HEK293 (cell line): Measurements from ENCODE around the gene C11orf58.

Experiments used
- CTCF ChIA-PET: fragments of 350-600 bp; formaldehyde crosslinking; extraction: SDS; loops from one replicate; lab custom pipeline; 2021; ENCODE audit warnings: antibody characterized with exemption; lab: Yijun Ruan, JAX
- POLR2A ChIA-PET: fragments of 300-600 bp; formaldehyde crosslinking; extraction: SDS; loops from one replicate; lab custom pipeline; 2020; ENCODE audit warnings: antibody characterized with exemption, inconsistent platforms; lab: Yijun Ruan, JAX
- H3K27ac ChIP-seq: fragments of 200-500 bp; sonication (Bioruptor generic); 2 replicates; pipeline ENCODE4 v1.5.1; 2014; ENCODE audit warnings: low read depth, low read length, control low read depth, inconsistent platforms; ENCODE audit errors: extremely low read depth
- H3K36me3 ChIP-seq, 2 experiments: fragments of 200-500 bp in 1 of 2; sonication (Bioruptor generic) in 1 of 2; 1 replicate in 1 of 2; 2 replicates in 1 of 2; pipeline ENCODE4 v1.5.1; 2014 to 2017; ENCODE audit warnings: inconsistent platforms in 2 of 2, low read length in 2 of 2; ENCODE audit not compliant: control insufficient read depth in 2 of 2, insufficient read depth in 1 of 2
- H3K4me1 ChIP-seq: fragments of 200-500 bp; sonication (Bioruptor generic); 2 replicates; pipeline ENCODE4 v1.5.1; 2014; ENCODE audit warnings: mild to moderate bottlenecking, low read length, inconsistent platforms; ENCODE audit not compliant: control insufficient read depth, insufficient read depth
- H3K4me3 ChIP-seq: 2 replicates; pipeline ENCODE4 v1.5.1; 2011; ENCODE audit warnings: low read depth, mild to moderate bottlenecking, control low read depth, low read length, moderate library complexity
- H3K9me3 ChIP-seq: fragments of 200-500 bp; sonication (Bioruptor generic); 2 replicates; pipeline ENCODE4 v1.5.1; 2014; ENCODE audit warnings: low read depth, low read length, inconsistent platforms; ENCODE audit not compliant: control insufficient read depth, insufficient read depth
- BCL6B ChIP-seq: fragments of 450-650 bp; formaldehyde crosslinking; IDR thresholded peaks from 2 replicates; pipeline ENCODE4 v1.5.1; 2017; ENCODE audit warnings: missing biosample characterization, missing genetic modification characterization
- CTCF ChIP-seq: fragments of 450-650 bp; formaldehyde crosslinking; IDR thresholded peaks from 2 replicates; pipeline ENCODE4 v1.5.1; 2016; ENCODE audit warnings: missing biosample characterization, missing genetic modification characterization
- INSM2 ChIP-seq: fragments of 450-650 bp; formaldehyde crosslinking; IDR thresholded peaks from 2 replicates; pipeline ENCODE4 v1.5.1; 2016; ENCODE audit warnings: missing biosample characterization, missing genetic modification characterization
- OVOL3 ChIP-seq: fragments of 450-650 bp; formaldehyde crosslinking; IDR thresholded peaks from 2 replicates; pipeline ENCODE4 v1.5.1; 2016; ENCODE audit warnings: missing biosample characterization, missing genetic modification characterization
- PRDM10 ChIP-seq: fragments of 450-650 bp; formaldehyde crosslinking; IDR thresholded peaks from 2 replicates; pipeline ENCODE4 v1.5.1; 2016; ENCODE audit warnings: missing biosample characterization, missing genetic modification characterization
- ZNF114 ChIP-seq: fragments of 450-650 bp; formaldehyde crosslinking; IDR thresholded peaks from 2 replicates; pipeline ENCODE4 v1.5.0; 2017; ENCODE audit warnings: missing biosample characterization, missing genetic modification characterization
- ZNF121 ChIP-seq: fragments of 450-650 bp; formaldehyde crosslinking; IDR thresholded peaks from 2 replicates; pipeline ENCODE4 v1.5.1; 2016; ENCODE audit warnings: missing biosample characterization, missing genetic modification characterization
- ZNF24 ChIP-seq: fragments of 450-650 bp; formaldehyde crosslinking; IDR thresholded peaks from 2 replicates; pipeline ENCODE4 v1.5.1; 2016; ENCODE audit warnings: missing biosample characterization, missing genetic modification characterization
- ZNF600 ChIP-seq: fragments of 450-650 bp; formaldehyde crosslinking; IDR thresholded peaks from 2 replicates; pipeline ENCODE4 v1.5.1; 2016; ENCODE audit warnings: missing biosample characterization, missing genetic modification characterization
- ZNF654 ChIP-seq: fragments of 450-650 bp; formaldehyde crosslinking; IDR thresholded peaks from 2 replicates; pipeline ENCODE4 v1.5.1; 2016; ENCODE audit warnings: low read depth, missing biosample characterization, missing genetic modification characterization

The C11orf58 gene

GRCh38 chr11:16785520-16786128 is 47.2 kb downstream of the C11orf58 start:
- no peak overlapping the region for H3K27ac ChIP-seq
- ChIA-PET POLR2A (interaction anchor here (0.6 kb wide), 1 partner anchor 310 kb away, joined by 3 read pairs; no protein-coding TSS in a partner anchor), CTCF (interaction anchor here (0.6 to 5.8 kb wide), 30 partner anchors 9 to 1721 kb away, joined by 3 to 40 read pairs (median 4); no protein-coding TSS in a partner anchor)
- no peak overlapping the region for H3K4me3 ChIP-seq
- TF ChIP-seq CTCF (tag by site-specific recombination), result peak; percentile 54; the same call in 1 of the 2 replicates
- no peak for TF ChIP-seq ZNF600 (tag by site-specific recombination)
- peak; percentile 18; the same call in 1 of the 2 replicates for TF ChIP-seq PRDM10 (tag by site-specific recombination)
- TF ChIP-seq ZNF654, result peak; percentile 63
- H3K4me1 ChIP-seq, result no peaks in the 10 kb centered on the region
- peaks cover 0 to 18% of the 10 kb centered on the region in 2 experiments; a peak in 1 of 3 replicates for H3K36me3 ChIP-seq
- H3K9me3 ChIP-seq, result no peaks in the 10 kb centered on the region

- Histone ChIP-seq H3K27ac (no peak overlapping the region), H3K9me3 (no peaks in the 10 kb centered on the region), H3K4me1 (no peaks in the 10 kb centered on the region), H3K36me3 (peaks cover 0 to 20% of the 10 kb centered on the region in 2 experiments; a peak in 1 of 3 replicates), H3K4me3 (no peak overlapping the region)
- no peak for TF ChIP-seq ZNF114 (tag by site-specific recombination)
- TF ChIP-seq INSM2, result no peak
- TF ChIP-seq OVOL3 (tag by site-specific recombination), result no peak
- no peak for TF ChIP-seq ZNF24
- no peak for TF ChIP-seq BCL6B (tag by site-specific recombination)
- TF ChIP-seq ZNF121 (tag by site-specific recombination), result no peak
- CTCF ChIA-PET, result interaction anchor here (0.6 to 5.8 kb wide), 25 partner anchors 10 to 1720 kb away, joined by 3 to 40 read pairs (median 4); no protein-coding TSS in a partner anchor
- POLR2A ChIA-PET, result interaction anchor here (0.6 kb wide), 1 partner anchor 309 kb away, joined by 3 read pairs; no protein-coding TSS in a partner anchor
Observed at GRCh38 chr11:16786131-16786530, 47.7 kb downstream of the C11orf58 start.
